GM21390 (cell line): ENCODE results near the gene PPP2R5D.
"Not testable (repeated sequence)": the region's sequence is repeated elsewhere in the genome, so short reads cannot be mapped to it uniquely, and the experiment has no call there.

Experiments used
- ATAC-seq: cut with Tn5 transposase; IDR thresholded peaks from one replicate; pipeline ENCODE4 v1.9.1; 2021; ENCODE audit not compliant: unreplicated experiment

The PPP2R5D gene

GRCh38 chr6:42984001-42984923 lies at the start of gene PPP2R5D:
Gene PPP2R5D, plus strand, starts transcription at chr6:42984570. Its CDS starts 108 bp downstream, at chr6:42984678.
- ATAC-seq: peak; percentile 91

DNA sequence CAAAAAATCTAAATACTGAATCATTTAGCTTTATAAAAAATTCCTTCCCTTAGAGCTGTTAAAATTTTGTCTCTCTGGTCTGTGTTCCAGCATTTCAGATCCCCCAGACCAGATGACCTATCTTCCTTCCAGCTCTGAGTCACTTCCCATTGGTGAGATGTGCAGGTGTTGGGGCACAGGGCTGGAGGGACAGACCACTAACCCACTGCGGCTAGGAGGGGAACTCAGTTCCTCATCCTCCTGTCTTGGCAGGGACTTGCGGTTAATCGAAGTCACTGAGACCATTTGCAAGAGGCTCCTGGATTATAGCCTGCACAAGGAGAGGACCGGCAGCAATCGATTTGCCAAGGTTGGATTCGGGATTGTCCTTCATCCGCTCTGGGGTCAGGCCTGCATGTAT lies 49.0 kb upstream of the PPP2R5D start:
- ATAC-seq: no peak

GRCh38 chr6:42936398-42936797 lies 48.0 kb upstream of the PPP2R5D start:
- ATAC-seq: no peak

GRCh38 chr6:42937548-42938427 lies 46.6 kb upstream of the PPP2R5D start:
- ATAC-seq: no peak

DNA sequence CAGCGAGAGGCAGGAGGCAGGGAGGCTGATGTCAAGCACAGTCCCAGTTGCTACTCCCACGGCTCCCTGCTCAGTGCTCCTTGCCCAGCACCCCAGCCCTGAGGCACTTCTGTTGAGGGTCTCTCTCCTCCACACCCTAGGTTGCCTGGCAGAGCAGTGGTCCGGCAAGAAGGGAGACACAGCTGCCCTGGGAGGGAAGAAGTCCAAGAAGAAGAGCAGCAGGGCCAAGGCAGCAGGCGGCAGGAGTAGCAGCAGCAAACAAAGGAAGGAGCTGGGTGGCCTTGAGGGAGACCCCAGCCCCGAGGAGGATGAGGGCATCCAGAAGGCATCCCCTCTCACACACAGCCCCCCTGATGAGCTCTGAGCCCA lies 46.0 kb upstream of the PPP2R5D start:
- no peak for ATAC-seq

GRCh38 chr6:42938987-42939809 lies 45.2 kb upstream of the PPP2R5D start:
- ATAC-seq: no peak

- ATAC-seq: no peak
Observed at GRCh38 chr6:42939810-42940167, 44.6 kb upstream of the PPP2R5D start.

GRCh38 chr6:42940493-42941045 lies 43.8 kb upstream of the PPP2R5D start:
- no peak for ATAC-seq

GRCh38 chr6:42941356-42941755 lies 43.0 kb upstream of the PPP2R5D start:
- not testable (repeated sequence) for ATAC-seq

DNA sequence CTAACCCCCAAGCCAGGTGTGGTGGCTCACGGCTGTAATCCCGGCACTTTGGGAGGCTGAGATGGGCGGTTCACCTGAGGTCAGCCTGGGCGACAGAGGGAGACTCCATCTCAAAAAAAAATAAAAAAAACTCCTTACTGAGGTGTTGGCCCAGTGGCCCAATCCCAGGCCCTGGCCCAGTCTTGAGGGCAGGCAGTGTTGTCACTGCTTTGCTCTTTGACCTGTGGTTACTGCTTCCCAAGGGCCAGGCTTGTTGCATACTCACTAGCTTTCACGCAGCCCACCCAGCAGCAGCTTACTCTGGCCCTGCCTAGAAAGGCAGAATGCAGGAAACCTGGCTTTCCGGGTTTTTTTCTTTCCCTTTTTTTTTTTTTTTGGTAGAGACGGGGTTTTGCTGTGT lies 41.9 kb upstream of the PPP2R5D start:
- no peak for ATAC-seq

DNA sequence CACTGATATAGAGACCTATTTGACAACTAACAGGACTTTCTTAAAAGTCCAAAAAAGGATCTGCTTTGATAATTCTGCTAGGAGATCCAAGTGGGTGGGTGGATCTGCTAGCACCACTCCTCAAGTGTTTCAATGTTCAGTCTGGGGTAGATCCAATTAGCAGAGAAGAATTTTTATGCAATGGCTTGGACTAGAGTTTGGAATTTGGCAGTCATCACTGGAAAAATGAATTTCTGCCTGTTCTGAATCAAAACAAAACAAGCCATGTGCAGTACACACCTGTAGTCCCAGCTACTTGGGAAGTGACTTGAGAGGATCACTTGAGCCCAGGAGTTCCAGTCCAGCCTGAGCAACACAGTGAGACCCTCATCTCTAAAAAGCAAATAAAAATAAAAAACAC lies 36.4 kb upstream of the PPP2R5D start:
- ATAC-seq: no peak

DNA sequence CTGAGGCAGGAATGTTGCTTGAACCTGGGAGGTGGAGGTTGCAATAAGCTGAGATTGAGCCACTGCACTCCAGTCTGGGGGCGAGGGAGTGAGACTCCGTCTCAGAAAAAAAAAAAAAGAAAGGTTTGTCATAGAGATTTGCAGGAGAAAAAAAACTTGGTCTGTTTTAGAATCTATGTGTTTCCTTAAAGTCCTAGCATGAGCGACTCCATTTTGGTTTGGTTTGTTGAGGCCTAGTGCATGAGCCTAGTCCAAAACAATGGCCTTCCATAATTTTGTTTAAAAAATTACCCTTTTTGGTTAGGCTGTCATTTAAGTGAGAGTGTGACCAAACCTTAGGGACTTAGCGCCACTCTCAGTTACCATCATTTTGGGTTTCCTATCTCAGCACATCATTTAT lies 32.0 kb upstream of the PPP2R5D start:
- ATAC-seq: no peak

DNA sequence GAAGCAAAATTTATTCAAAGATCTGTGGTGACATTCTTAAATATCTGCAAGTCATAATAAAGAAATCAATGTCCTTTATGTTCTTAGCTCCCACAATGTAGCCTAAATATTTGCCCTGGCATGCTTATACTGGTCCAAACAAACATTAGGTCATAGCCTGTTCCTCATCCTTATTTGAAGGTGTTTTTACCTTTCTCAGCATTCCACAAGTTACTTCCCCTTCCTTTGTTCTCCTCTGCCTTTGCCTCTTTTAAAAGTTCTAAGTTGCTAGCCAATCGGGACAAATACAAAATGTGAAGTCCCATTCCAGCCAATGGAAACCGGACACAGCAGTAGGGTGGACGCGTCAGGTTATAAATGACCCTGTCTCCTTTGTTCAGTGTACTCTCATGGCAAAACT lies 30.0 kb upstream of the PPP2R5D start:
- ATAC-seq: not testable (repeated sequence)

- ATAC-seq: no peak
Observed at GRCh38 chr6:42958125-42958524, 26.2 kb upstream of the PPP2R5D start.

GRCh38 chr6:42959917-42960242 lies 24.5 kb upstream of the PPP2R5D start:
- no peak for ATAC-seq

DNA sequence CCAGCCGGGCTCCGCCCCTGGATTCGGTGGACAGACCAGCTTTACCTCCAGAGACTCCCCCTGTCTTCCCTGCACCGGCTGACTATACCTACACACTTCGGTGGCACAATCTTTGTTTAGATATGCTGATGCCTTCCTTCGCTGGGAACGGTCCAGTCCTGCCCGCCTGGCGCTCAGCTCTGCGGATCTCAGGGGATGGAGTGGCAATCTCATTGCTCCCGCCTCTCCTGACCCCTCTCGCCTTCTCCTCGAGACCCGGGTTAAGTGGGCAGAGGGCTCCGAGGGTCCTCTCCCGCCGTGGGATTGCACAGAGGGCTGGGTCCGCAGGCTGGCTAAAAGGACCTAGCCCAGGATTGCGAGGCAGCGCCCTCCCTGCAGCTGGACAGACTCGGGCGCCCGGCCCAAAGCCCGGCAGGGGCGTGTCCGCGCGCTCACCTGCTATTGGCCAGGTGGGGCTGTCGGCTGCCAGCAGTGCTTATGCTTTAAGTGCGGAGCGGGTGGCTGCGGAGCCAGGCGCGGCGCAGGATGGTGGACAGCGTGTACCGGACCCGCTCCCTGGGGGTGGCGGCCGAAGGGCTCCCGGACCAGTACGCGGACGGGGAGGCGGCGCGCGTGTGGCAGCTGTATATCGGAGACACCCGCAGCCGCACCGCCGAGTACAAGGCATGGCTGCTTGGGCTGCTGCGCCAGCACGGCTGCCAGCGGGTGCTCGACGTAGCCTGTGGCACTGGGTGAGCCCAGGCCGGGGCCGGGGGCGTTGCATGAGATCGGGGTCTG lies 23.9 kb upstream of the PPP2R5D start, which contains the start of gene GNMT:
Gene GNMT, plus strand, starts transcription at position 512 of the 777 bp plus-strand sequence. Its CDS starts 14 bp downstream, at position 526.
- ATAC-seq: no peak

GRCh38 chr6:42961020-42961470 lies 23.3 kb upstream of the PPP2R5D start:
- no peak for ATAC-seq

DNA sequence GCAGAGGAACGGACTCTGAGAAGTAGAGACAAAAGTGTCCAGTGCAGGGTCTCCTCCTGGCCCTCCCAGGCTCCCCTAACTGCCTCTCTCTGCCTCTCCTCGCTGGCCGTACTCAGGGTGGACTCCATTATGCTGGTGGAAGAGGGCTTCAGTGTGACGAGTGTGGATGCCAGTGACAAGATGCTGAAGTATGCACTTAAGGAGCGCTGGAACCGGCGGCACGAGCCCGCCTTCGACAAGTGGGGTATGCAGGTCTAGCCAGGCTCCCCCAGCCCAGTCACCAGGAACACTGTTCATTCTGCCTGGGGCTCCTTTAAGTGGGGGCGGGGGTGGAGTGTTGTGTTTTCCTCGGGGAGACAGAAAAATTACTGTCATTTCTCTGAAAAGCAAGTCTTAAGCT lies 22.3 kb upstream of the PPP2R5D start:
- ATAC-seq: no peak

- no peak for ATAC-seq
Observed at GRCh38 chr6:42962502-42963178, 21.7 kb upstream of the PPP2R5D start.
